H1 (cell line): ENCODE results near the gene SOX2. TPM values are rescaled to one million over a fixed set of nuclear protein-coding genes. Genes with fewer than 3 reads are reported as not detected.

Experiments used
- CTCF ChIA-PET: fragments of 300-600 bp; sonication (Branson Sonifier 250); formaldehyde crosslinking; loops from one replicate; lab custom pipeline; 2021; ENCODE audit not compliant: partially characterized antibody; lab: Charles Lee
- POLR2A ChIA-PET: fragments of 300-600 bp; sonication (Branson Sonifier 250); formaldehyde crosslinking; loops from one replicate; lab custom pipeline; 2021; ENCODE audit warnings: inconsistent platforms; ENCODE audit not compliant: partially characterized antibody; lab: Charles Lee
- DNase-seq, 2 experiments: peaks; one replicate each; pipeline versions ENCODE4 v3.0.0 to v3.0.0-alpha.2; 2010 to 2022; ENCODE audit warnings: low spot score in 2 of 2, low read depth in 1 of 2, mixed read lengths in 1 of 2
- FAIRE-seq: peaks from 2 replicates; lab custom pipeline; 2011; peaks lifted over from hg19 to GRCh38; lab: Jason Lieb, UNC
- H2AFZ ChIP-seq: 2 replicates; pipeline ENCODE4 v1.8.1; 2012; ENCODE audit warnings: low read length, inconsistent platforms
- H2AK5ac ChIP-seq: 2 replicates; pipeline ENCODE4 v1.6.1; 2013; ENCODE audit warnings: low read depth, low read length
- H2BK120ac ChIP-seq: replicated peaks from 2 replicates; pipeline ENCODE3; 2013; ENCODE audit warnings: low read depth, low read length, inconsistent platforms
- H2BK12ac ChIP-seq: 2 replicates; pipeline ENCODE4 v1.6.1; 2013; ENCODE audit warnings: low read depth, low read length
- H2BK15ac ChIP-seq: 2 replicates; pipeline ENCODE4 v1.6.1; 2013; ENCODE audit warnings: low read length
- H2BK20ac ChIP-seq: 2 replicates; pipeline ENCODE4 v1.6.1; 2013; ENCODE audit warnings: low read length
- H2BK5ac ChIP-seq: 2 replicates; pipeline ENCODE4 v1.6.1; 2013; ENCODE audit warnings: low read depth, low read length
- H3K14ac ChIP-seq: 2 replicates; pipeline ENCODE4 v1.6.1; 2013; ENCODE audit warnings: inconsistent platforms; ENCODE audit not compliant: insufficient read length
- H3K18ac ChIP-seq: 2 replicates; pipeline ENCODE4 v1.6.1; 2013; ENCODE audit warnings: low read length; ENCODE audit errors: extremely low read depth
- H3K23ac ChIP-seq: 2 replicates; pipeline ENCODE4 v1.6.1; 2013; ENCODE audit warnings: inconsistent platforms; ENCODE audit not compliant: insufficient read length
- H3K23me2 ChIP-seq: 2 replicates; pipeline ENCODE4 v1.6.1; 2013; ENCODE audit warnings: low read depth, low read length
- H3K27ac ChIP-seq: 2 replicates; pipeline ENCODE4 v1.6.1; 2011; ENCODE audit warnings: low read depth, low read length, inconsistent platforms
- H3K27me3 ChIP-seq, 4 experiments: replicated peaks in 1 of 4; 1 replicate in 1 of 4; 2 replicates in 3 of 4; pipeline versions ENCODE4 v1.6.1 to v1.8.1; 2011 to 2013; ENCODE audit warnings: low read length in 3 of 4, mild to moderate bottlenecking in 3 of 4, inconsistent platforms in 2 of 4, mixed read lengths in 2 of 4, moderate library complexity in 1 of 4; ENCODE audit not compliant: control insufficient read depth in 3 of 4, insufficient read depth in 3 of 4; ENCODE audit errors: extremely low read depth in 1 of 4
- H3K36me3 ChIP-seq, 4 experiments: 2 replicates each; pipeline versions ENCODE4 v1.6.1 to v1.8.1; 2011 to 2013; ENCODE audit warnings: mild to moderate bottlenecking in 4 of 4, low read length in 3 of 4, moderate library complexity in 2 of 4, control low read depth in 1 of 4, inconsistent platforms in 1 of 4; ENCODE audit not compliant: insufficient read depth in 4 of 4, control insufficient read depth in 2 of 4
- H3K4ac ChIP-seq: replicated peaks from 2 replicates; pipeline ENCODE3; 2013; ENCODE audit warnings: low read length, low read depth, mixed read lengths, inconsistent platforms; ENCODE audit not compliant: insufficient read length
- H3K4me1 ChIP-seq, 4 experiments: replicated peaks in 1 of 4; 1 replicate in 1 of 4; 2 replicates in 3 of 4; pipeline versions ENCODE4 v1.6.1 to v1.8.1; 2011 to 2013; ENCODE audit warnings: low read length in 3 of 4, inconsistent platforms in 2 of 4, mixed read lengths in 1 of 4; ENCODE audit not compliant: insufficient read depth in 4 of 4, control insufficient read depth in 3 of 4
- H3K4me2 ChIP-seq, 2 experiments: 2 replicates each; pipeline versions ENCODE4 v1.6.1 to v1.8.1; 2011 to 2013; ENCODE audit warnings: low read depth in 2 of 2, low read length in 2 of 2, control low read depth in 1 of 2, inconsistent platforms in 1 of 2, mild to moderate bottlenecking in 1 of 2; ENCODE audit not compliant: insufficient read depth in 1 of 2
- H3K4me3 ChIP-seq, 4 experiments: fragments of 200-600, 300-600 bp in 1 of 4; sonication (generic), shearing (Covaris generic), sonication (Bioruptor Twin) in 1 of 4; 2 replicates each; pipeline versions ENCODE4 v1.5.1 to v1.8.1; 2011 to 2016; ENCODE audit warnings: low read length in 4 of 4, low read depth in 3 of 4, control low read depth in 2 of 4, inconsistent platforms in 2 of 4, mild to moderate bottlenecking in 2 of 4, mixed read lengths in 1 of 4, moderate library complexity in 1 of 4; ENCODE audit not compliant: insufficient read depth in 2 of 4; ENCODE audit errors: extremely low read depth in 1 of 4
- H3K56ac ChIP-seq: replicated peaks from 2 replicates; pipeline ENCODE3; 2013; ENCODE audit warnings: low read depth, mild to moderate bottlenecking, mixed read lengths, low read length, inconsistent platforms; ENCODE audit not compliant: insufficient read length
- H3K79me1 ChIP-seq: 2 replicates; pipeline ENCODE4 v1.6.1; 2013; ENCODE audit warnings: low read depth, low read length, control low read depth
- H3K79me2 ChIP-seq, 2 experiments: 2 replicates each; pipeline versions ENCODE4 v1.6.1 to v1.8.1; 2012 to 2013; ENCODE audit warnings: low read length in 2 of 2, mild to moderate bottlenecking in 2 of 2, inconsistent platforms in 1 of 2; ENCODE audit not compliant: insufficient read depth in 2 of 2, control insufficient read depth in 1 of 2
- H3K9ac ChIP-seq, 4 experiments: replicated peaks in 1 of 4; 1 replicate in 1 of 4; 2 replicates in 3 of 4; pipeline versions ENCODE4 v1.6.1 to v1.8.1; 2011 to 2013; ENCODE audit warnings: low read depth in 3 of 4, low read length in 3 of 4, control low read depth in 2 of 4, mild to moderate bottlenecking in 2 of 4, moderate library complexity in 2 of 4, inconsistent platforms in 1 of 4; ENCODE audit errors: extremely low read depth in 1 of 4
- H3K9me3 ChIP-seq, 2 experiments: 2 replicates each; pipeline versions ENCODE4 v1.6.1 to v1.8.1; 2012 to 2013; ENCODE audit warnings: mild to moderate bottlenecking in 2 of 2, moderate library complexity in 2 of 2, control low read depth in 1 of 2, inconsistent platforms in 1 of 2, low read depth in 1 of 2, low read length in 1 of 2, mixed read lengths in 1 of 2; ENCODE audit not compliant: insufficient read depth in 2 of 2
- H4K20me1 ChIP-seq, 2 experiments: replicated peaks in 1 of 2; 2 replicates each; pipeline versions ENCODE3 to v1.8.1; 2011 to 2013; ENCODE audit warnings: inconsistent platforms in 2 of 2, low read length in 2 of 2, mild to moderate bottlenecking in 1 of 2; ENCODE audit not compliant: insufficient read depth in 2 of 2, control insufficient read depth in 1 of 2
- H4K5ac ChIP-seq: 2 replicates; pipeline ENCODE4 v1.6.1; 2013; ENCODE audit warnings: low read length, low read depth, mixed read lengths, inconsistent platforms; ENCODE audit not compliant: insufficient read length
- H4K8ac ChIP-seq: 2 replicates; pipeline ENCODE4 v1.8.0; 2013; ENCODE audit warnings: mild to moderate bottlenecking, moderate library complexity, low read length, inconsistent platforms; ENCODE audit not compliant: insufficient read depth; ENCODE audit errors: extremely low read depth
- H4K91ac ChIP-seq: replicated peaks from 2 replicates; pipeline ENCODE3; 2013; ENCODE audit warnings: low read length, mixed read lengths, inconsistent platforms; ENCODE audit not compliant: insufficient read length
- CBX5 ChIP-seq: fragments of 300-800, 300-1000 bp; sonication (generic); IDR thresholded peaks from 2 replicates; pipeline ENCODE4 v1.7.1; 2016; ENCODE audit warnings: antibody characterized with exemption, low read length, low read depth
- CHD1 ChIP-seq: IDR thresholded peaks from 2 replicates; pipeline ENCODE4 v1.6.1; 2012; ENCODE audit warnings: low read depth, low read length, improper control_type of control experiment
- MAFK ChIP-seq: IDR thresholded peaks from 2 replicates; pipeline ENCODE4 v1.6.1; 2012; ENCODE audit warnings: low read depth, mild to moderate bottlenecking, improper control_type of control experiment, low read length
- RNF2 ChIP-seq: fragments of 200-900, 300-1000 bp; sonication (generic); IDR thresholded peaks from 2 replicates; pipeline ENCODE4 v1.7.1; 2016; ENCODE audit warnings: borderline replicate concordance, low read depth, mild to moderate bottlenecking, antibody characterized with exemption, low read length; ENCODE audit not compliant: poor library complexity, severe bottlenecking; ENCODE audit errors: missing control alignments
- SIN3A ChIP-seq, 2 experiments: IDR thresholded peaks in 1 of 2; conservative IDR thresholded peaks in 1 of 2; 2 replicates each; pipeline ENCODE4 v1.6.1; 2011 to 2012; ENCODE audit warnings: low read length in 2 of 2, improper control_type of control experiment in 1 of 2, low read depth in 1 of 2, mild to moderate bottlenecking in 1 of 2
- SIRT6 ChIP-seq: IDR thresholded peaks from one replicate; pipeline ENCODE4 v1.7.1; 2012; ENCODE audit warnings: low read length, inconsistent platforms
- SUZ12 ChIP-seq: fragments of 200-600 bp; sonication (generic); IDR thresholded peaks from 2 replicates; pipeline ENCODE4 v1.6.1; 2012; ENCODE audit warnings: mild to moderate bottlenecking, inconsistent platforms, low read length, moderate library complexity, mixed read lengths
- WGBS, 2 experiments: shearing (Covaris generic) in 1 of 2; methylation state at CpG; one replicate each; pipeline versions ENCODE4 v1.1.6 to v1.1.7; 2013 to 2015; ENCODE audit warnings: low lambda C conversion rate in 2 of 2, mixed read lengths in 2 of 2, inconsistent platforms in 1 of 2, low coverage in 1 of 2, missing lambda C conversion rate in 1 of 2; ENCODE audit not compliant: insufficient replicate concordance in 2 of 2, insufficient coverage in 1 of 2, insufficient read length in 1 of 2; ENCODE audit errors: extremely low coverage in 1 of 2, missing lambda C conversion rate in 1 of 2; 5-methylcytosine and 5-hydroxymethylcytosine counted together
- polyA plus RNA-seq, 7 experiments: library from polyadenylated mRNA; depleted of rRNA in 3 of 7; stranded (reverse) in 5 of 7; unstranded in 2 of 7; fragments of >200 nt in 5 of 7; fragments of 200-250 nt in 2 of 7; gene quantifications; 1 replicate in 5 of 7; 2 replicates in 1 of 7; 4 replicates in 1 of 7; pipeline versions ENCODE4 v1.2.1 to v1.2.3, GENCODE V29; 2011 to 2013; ENCODE audit warnings: missing spikeins in 2 of 7, mixed read lengths in 2 of 7
- total RNA-seq: library from RNA; stranded (reverse); fragmentation: NEBNext Ultra II Directional; extraction: Animal tissue kit (Norgen Biotek cat#: 25700); gene quantifications from 2 replicates; pipeline ENCODE4 v1.2.1, GENCODE V29; 2021
- TF ChIP-seq, protein P1 (sequence below): IDR thresholded peaks from 2 replicates; pipeline ENCODE4 v1.6.1; 2011; ENCODE audit warnings: low read length, improper control_type of control experiment

Gene SOX2
- total and polyA plus RNA-seq, 2 of the 8 experiments (the other 6 are each of a cell fraction or from before 2014, with no cell fraction given) = 149 to 247 TPM

DNA sequence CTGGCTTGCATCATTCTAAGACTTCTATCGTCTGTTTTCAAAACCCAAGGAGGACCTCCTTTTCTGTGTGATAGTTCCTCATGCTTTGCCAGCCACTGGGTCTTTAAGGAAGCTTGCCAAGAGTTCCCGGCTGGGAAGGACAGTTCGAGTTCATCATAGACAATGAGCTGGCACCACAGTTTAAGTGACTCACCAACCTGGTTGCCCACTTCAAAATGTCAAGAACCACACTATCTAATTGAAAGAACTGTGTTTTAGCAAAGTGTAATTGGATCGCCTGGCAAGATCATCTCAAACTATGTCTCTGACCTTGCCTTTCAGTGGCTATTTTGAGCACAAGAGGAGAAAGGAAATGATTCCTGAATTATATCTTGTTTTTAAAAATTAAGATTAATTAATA lies 27.9 kb downstream of the SOX2 start:
- CTCF ChIA-PET = no interaction called here
- POLR2A ChIA-PET = no interaction called here

More for the DNA sequence above, 27.9 kb downstream of the SOX2 start:
- no peak overlapping the region for H3K4me2 ChIP-seq
- H3K14ac ChIP-seq = no peak overlapping the region
- no peaks in the 10 kb centered on the region; a peak in 1 of 8 replicates for H3K36me3 ChIP-seq
- DNase-seq (no peak), FAIRE-seq (no peak)
- no peak overlapping the region for H3K27ac ChIP-seq
- H3K27me3 ChIP-seq = peaks cover 0 to 3% (median under 1%) of the 10 kb centered on the region in 4 experiments; a peak in 3 of 7 replicates
- no peak overlapping the region for H4K5ac ChIP-seq
- no peak overlapping the region for H4K8ac ChIP-seq
- WGBS, 2 experiments = 84% methylated on average over 4 of the region's 4 CpGs; no CpG with 5 or more reads in 1 of the 2 experiments
- H2AFZ ChIP-seq = no peak overlapping the region
- H3K9ac ChIP-seq = no peak overlapping the region; a peak in 1 of 7 replicates
- H3K23me2 ChIP-seq = peaks cover 1% of the 10 kb centered on the region; the same call in 1 of the 2 replicates
- no peak overlapping the region for H2BK12ac ChIP-seq
- no peak overlapping the region for H2BK20ac ChIP-seq
- TF ChIP-seq SIRT6 (no peak), CHD1 (no peak), RNF2 (no peak), MAFK (no peak), SUZ12 (no peak), SIN3A (conservative IDR thresholded peaks at IDR 0.05 in 1 of 2, IDR thresholded peaks at IDR 0.05 in 1 of 2; ENCODE audit: low read depth in 1 of 2, low read length in 2 of 2) (no peak), CBX5 (no peak)
- TF ChIP-seq, protein P1, sequence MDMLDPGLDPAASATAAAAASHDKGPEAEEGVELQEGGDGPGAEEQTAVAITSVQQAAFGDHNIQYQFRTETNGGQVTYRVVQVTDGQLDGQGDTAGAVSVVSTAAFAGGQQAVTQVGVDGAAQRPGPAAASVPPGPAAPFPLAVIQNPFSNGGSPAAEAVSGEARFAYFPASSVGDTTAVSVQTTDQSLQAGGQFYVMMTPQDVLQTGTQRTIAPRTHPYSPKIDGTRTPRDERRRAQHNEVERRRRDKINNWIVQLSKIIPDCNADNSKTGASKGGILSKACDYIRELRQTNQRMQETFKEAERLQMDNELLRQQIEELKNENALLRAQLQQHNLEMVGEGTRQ = no peak
- H3K79me2 ChIP-seq = no peaks in the 10 kb centered on the region
- H2BK15ac ChIP-seq = no peak overlapping the region
- H3K4me3 ChIP-seq = no peak overlapping the region
- H3K4me1 ChIP-seq = peaks cover 0 to 14% (median 10%) of the 10 kb centered on the region in 4 experiments; a peak in 5 of 7 replicates
- no peaks in the 10 kb centered on the region for H3K9me3 ChIP-seq
- H4K20me1 ChIP-seq = no peaks in the 10 kb centered on the region
- H2BK120ac ChIP-seq = no peak overlapping the region
- no peaks in the 10 kb centered on the region for H3K79me1 ChIP-seq
- H3K18ac ChIP-seq = no peak overlapping the region
- H3K4ac ChIP-seq = no peak overlapping the region
- no peak overlapping the region for H3K23ac ChIP-seq
- no peak overlapping the region for H2AK5ac ChIP-seq
- H2BK5ac ChIP-seq = no peak overlapping the region
- H3K56ac ChIP-seq = no peak overlapping the region
- no peak overlapping the region for H4K91ac ChIP-seq
